HL-60 (cell line): ENCODE results near the gene NPHP4.

ENCODE experiments used
- GABPA ChIP-seq: IDR thresholded peaks from 2 replicates; pipeline ENCODE4 v1.6.1; 2012; ENCODE audit warnings: low read depth
- SPI1 ChIP-seq: IDR thresholded peaks from 2 replicates; pipeline ENCODE4 v1.6.1; 2012; ENCODE audit warnings: low read depth, mild to moderate bottlenecking, borderline replicate concordance
- TF ChIP-seq, protein P1 (sequence below): IDR thresholded peaks from one replicate; pipeline ENCODE4 v1.5.1; 2011; ENCODE audit warnings: low read length, control low read depth, inconsistent platforms; ENCODE audit not compliant: insufficient read depth
- TF ChIP-seq, protein P2 (sequence below): IDR thresholded peaks from 2 replicates; pipeline ENCODE4 v1.6.1; 2012; ENCODE audit warnings: low read depth; ENCODE audit not compliant: insufficient replicate concordance

DNA sequence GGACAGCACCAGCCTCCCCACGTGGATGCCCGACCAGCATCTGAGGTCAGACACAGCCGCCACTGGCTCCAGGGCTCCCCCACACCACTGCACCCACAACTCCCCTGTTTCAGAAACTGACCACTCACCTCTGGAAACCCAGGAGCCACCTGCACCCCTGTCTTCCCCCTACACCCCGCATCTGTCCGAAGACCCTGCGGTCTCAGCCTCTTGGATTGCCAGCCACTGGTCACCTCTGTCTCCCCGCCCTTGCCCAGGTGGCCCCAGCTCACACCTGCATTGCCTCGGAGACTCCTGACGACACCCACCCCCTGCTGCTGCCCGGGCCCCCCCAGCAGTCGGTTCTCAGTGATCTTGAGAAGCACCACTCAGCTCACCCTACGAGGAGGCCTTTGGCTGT lies 21.3 kb upstream of the NPHP4 start:
- TF ChIP-seq, protein P1, sequence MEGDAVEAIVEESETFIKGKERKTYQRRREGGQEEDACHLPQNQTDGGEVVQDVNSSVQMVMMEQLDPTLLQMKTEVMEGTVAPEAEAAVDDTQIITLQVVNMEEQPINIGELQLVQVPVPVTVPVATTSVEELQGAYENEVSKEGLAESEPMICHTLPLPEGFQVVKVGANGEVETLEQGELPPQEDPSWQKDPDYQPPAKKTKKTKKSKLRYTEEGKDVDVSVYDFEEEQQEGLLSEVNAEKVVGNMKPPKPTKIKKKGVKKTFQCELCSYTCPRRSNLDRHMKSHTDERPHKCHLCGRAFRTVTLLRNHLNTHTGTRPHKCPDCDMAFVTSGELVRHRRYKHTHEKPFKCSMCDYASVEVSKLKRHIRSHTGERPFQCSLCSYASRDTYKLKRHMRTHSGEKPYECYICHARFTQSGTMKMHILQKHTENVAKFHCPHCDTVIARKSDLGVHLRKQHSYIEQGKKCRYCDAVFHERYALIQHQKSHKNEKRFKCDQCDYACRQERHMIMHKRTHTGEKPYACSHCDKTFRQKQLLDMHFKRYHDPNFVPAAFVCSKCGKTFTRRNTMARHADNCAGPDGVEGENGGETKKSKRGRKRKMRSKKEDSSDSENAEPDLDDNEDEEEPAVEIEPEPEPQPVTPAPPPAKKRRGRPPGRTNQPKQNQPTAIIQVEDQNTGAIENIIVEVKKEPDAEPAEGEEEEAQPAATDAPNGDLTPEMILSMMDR, result no peak
- no peak for TF ChIP-seq GABPA
- no peak for TF ChIP-seq SPI1
- TF ChIP-seq, protein P2, sequence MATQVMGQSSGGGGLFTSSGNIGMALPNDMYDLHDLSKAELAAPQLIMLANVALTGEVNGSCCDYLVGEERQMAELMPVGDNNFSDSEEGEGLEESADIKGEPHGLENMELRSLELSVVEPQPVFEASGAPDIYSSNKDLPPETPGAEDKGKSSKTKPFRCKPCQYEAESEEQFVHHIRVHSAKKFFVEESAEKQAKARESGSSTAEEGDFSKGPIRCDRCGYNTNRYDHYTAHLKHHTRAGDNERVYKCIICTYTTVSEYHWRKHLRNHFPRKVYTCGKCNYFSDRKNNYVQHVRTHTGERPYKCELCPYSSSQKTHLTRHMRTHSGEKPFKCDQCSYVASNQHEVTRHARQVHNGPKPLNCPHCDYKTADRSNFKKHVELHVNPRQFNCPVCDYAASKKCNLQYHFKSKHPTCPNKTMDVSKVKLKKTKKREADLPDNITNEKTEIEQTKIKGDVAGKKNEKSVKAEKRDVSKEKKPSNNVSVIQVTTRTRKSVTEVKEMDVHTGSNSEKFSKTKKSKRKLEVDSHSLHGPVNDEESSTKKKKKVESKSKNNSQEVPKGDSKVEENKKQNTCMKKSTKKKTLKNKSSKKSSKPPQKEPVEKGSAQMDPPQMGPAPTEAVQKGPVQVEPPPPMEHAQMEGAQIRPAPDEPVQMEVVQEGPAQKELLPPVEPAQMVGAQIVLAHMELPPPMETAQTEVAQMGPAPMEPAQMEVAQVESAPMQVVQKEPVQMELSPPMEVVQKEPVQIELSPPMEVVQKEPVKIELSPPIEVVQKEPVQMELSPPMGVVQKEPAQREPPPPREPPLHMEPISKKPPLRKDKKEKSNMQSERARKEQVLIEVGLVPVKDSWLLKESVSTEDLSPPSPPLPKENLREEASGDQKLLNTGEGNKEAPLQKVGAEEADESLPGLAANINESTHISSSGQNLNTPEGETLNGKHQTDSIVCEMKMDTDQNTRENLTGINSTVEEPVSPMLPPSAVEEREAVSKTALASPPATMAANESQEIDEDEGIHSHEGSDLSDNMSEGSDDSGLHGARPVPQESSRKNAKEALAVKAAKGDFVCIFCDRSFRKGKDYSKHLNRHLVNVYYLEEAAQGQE, result no peak
